ENCODE measurements around the gene HSPB2.
A peak's percentile ranks its signal among the peaks of the same experiment; 100 is the strongest.
"Not testable (repeated sequence)": the region's sequence is repeated elsewhere in the genome, so short reads cannot be mapped to it uniquely, and the experiment has no call there.

HSPB2 gene

GRCh38 chr11:111912535-111912934 is at the start of gene HSPB2:
HSPB2 (plus strand) TSS chr11:111912734; CDS start chr11:111912830, 96 bp downstream.
- DNase-seq = no peak

GRCh38 chr11:111870113-111870512 is 42.4 kb upstream of the HSPB2 start:
- no peak for DNase-seq

DNA sequence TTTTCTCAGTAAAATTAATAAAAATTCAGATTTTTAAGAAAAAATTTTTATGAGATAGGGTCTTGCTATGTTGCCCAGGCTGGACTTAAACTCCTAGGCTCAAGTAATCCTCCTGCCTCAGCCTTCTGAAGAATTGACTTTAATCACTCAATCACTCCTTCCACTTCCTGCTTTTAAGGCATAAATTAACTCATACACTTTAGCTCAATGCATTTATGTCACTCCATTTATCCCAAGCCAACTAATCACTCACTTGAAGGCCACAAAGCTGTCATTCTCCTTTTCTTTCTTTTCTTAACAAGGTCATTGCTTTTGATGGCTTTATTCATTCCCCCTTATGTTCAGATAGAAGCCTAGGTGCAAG is 42.0 kb upstream of the HSPB2 start:
- DNase-seq = no peak

DNA sequence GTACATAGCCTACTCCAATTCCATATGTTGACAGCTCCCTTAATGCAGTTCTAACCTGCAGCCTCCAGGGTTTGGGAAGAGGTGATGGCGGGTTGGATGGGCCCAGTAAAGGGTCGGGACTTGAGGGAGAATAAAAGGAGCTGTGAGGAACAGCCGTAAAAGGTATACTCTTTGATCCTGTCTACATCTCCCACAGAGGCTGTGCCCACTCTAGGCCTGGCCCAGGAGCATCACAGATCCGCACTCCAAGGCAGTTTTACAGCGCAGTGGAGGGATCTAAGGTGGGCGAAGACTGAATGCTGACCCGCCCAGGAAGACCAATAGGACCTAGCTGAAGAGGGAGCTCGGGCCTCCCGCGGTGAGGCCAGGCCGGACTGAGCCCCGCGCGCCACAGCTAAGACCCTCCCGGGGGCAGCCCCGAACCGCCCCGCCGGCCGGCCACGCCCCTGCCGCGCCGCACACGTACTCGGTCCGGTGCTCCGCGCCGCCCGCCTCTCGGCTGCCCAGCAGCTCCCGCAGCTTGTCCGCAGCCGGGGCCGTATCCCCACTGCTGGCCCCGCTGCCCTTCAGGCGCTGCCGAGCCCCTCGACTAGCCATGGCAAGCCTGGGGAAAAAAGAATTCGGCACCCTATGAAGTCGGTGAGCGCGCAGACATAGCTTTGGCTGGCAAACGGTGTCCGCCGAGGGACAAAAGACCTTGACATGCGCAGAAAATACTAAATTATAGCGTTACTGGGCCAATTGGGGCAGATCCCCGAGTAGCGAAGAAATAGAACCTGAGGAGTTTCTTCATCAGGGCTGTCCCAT is 41.4 kb upstream of the HSPB2 start, which contains the start of gene ALG9:
TSS of gene ALG9 (minus strand) at position 696 of the 807 bp plus-strand sequence. CDS start at position 597, 99 bp downstream.
- peak; percentile 91 for DNase-seq

DNA sequence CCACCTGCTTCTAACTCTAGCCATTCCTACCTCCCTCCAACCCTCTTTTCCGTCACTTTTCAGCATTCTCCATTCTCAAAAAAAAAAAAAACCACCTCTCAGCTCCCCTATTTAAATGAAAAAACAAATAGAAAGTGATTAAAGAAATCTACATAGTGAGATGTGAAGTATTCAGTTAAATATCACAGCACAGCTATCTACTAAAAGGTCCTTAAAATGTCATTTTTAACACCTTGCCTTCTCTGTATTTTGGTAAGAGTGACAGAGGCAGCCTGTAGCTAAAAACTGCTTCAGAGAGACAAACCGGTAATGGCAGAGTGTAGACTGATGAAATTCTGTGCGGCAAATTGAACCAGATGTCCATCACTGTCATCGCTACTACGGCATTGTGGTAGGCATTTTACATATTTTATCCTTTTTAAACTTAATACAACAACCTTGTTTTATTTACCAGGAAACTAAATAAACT is 40.8 kb upstream of the HSPB2 start:
- DNase-seq = no peak

GRCh38 chr11:111878385-111878848 is 34.1 kb upstream of the HSPB2 start:
- DNase-seq = peak; percentile 87

DNA sequence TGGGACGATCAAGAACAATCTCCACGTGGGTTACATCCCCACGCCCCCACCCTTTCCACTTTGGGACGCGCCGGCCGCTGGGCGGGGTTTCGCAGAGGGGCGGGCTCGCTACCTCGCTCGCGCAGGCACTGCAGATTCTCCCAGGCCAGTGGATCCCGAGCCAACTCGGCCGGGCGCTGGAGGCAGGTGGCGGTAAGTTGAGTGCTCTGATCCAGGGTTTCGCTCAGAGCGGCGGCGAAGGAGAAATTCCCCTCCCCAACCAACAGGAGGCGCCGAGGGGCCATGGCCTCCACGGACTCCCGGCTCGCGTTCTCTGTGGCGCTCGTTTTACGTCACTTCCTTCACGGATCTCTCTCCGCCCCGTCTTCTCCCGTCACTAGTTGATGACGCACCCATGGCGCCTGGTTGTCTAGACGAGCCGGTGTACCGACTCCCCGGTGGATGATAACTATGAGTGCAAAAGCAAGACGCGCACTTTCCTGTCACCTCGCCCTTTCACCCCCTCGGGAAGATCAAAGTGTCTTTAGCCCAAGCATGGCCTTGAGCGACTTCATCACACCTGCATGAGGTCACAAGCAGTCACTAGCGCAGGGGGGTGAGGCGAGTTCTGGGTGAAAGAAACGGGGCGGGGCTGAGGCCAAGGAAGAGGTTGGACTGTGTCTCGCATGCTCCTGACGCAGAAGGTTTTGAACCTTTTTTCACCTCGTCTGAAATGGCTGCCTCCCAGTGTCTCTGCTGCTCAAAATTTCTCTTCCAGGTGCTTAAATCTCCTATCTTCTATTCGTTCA is 33.5 kb upstream of the HSPB2 start, which contains the start of the genes CFAP68 and FDXACB1:
TSS of gene CFAP68 (plus strand) at position 693 of the 788 bp plus-strand sequence. CDS start at position 713, 20 bp downstream.
TSS of gene FDXACB1 (minus strand) at position 317 of the 788 bp plus-strand sequence. CDS start at position 284, 33 bp downstream.
- DNase-seq = peak; percentile 100

GRCh38 chr11:111879637-111879960 is 32.9 kb upstream of the HSPB2 start:
- no peak for DNase-seq

GRCh38 chr11:111882202-111882601 is 30.3 kb upstream of the HSPB2 start:
- DNase-seq = no peak

- DNase-seq = not testable (repeated sequence)
These were observed 27.5 kb upstream of the HSPB2 start for GRCh38 chr11:111885053-111885452.

DNA sequence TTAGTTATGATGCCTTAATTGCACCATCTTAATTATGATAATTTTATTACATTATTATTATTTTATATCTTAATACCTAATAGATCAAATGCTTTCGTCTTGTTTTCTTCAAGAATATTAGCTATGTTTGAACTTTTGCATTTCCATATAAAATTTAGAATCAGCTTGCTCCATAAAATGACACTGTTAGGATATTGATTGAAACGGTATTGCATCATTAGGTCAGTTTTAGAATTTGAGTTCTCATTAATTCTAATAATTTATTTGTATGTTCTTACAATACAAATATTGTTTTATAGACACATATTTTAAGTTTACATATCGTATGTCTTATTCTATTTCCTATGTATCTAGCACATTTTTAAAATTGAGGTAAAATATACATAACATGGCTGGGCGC is 26.5 kb upstream of the HSPB2 start:
- no peak for DNase-seq

DNA sequence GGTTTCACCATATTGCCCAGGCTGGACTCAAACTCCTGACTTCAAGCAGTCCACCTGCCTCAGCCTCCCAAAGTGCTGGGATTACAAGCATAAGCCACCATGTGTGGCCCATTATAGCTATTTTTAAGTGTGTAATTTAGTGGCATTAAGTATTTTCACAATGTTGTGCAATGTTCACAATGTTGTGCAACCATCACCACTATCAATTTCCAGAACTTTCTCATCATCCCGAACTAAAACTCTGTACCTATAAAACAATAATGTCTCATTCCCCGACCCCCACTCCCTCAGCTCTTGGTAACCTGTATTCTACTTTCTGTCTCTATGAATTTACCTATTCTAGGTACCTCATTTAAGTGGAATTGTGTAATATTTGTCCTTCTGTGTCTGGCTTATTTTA is 25.7 kb upstream of the HSPB2 start:
- DNase-seq = no peak

DNA sequence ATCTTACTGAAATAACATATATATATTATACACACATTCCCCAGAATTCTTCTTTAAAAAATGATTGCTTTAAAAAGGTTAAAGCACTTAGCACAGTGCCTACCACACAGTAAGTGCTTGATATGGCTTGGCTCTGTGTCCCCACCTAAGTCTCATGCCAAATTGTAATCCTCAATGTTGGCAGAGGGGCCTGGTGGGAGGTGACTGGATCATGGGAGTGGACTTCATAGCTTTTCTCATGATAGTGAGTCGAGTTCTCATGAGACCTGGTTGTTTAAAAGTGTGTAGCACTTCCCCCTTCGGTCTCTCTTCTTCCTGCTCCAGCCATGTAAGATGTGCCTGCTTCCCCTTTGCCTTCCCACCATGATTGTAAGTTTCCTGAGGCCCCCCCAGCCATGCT is 7.1 kb upstream of the HSPB2 start:
- no peak for DNase-seq

DNA sequence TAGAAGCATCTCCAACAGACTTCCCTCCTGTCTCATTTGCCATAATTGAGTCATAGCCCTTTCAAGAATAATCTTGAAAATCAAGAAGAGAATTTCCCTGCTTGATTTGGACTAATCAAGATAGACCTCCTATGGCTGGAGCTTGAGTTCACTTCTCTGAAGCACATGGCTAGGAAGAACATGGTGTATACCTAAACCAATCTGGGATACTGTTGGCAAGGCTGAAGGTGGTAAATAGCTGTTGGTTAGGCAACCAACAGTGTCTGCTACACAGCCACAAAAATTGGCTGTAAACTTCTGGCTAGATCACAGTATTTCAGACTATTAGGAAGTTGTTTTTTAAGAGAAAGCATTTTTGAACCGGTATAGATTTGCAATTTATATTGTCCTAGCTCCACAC is 5.9 kb upstream of the HSPB2 start:
- no peak for DNase-seq

DNA sequence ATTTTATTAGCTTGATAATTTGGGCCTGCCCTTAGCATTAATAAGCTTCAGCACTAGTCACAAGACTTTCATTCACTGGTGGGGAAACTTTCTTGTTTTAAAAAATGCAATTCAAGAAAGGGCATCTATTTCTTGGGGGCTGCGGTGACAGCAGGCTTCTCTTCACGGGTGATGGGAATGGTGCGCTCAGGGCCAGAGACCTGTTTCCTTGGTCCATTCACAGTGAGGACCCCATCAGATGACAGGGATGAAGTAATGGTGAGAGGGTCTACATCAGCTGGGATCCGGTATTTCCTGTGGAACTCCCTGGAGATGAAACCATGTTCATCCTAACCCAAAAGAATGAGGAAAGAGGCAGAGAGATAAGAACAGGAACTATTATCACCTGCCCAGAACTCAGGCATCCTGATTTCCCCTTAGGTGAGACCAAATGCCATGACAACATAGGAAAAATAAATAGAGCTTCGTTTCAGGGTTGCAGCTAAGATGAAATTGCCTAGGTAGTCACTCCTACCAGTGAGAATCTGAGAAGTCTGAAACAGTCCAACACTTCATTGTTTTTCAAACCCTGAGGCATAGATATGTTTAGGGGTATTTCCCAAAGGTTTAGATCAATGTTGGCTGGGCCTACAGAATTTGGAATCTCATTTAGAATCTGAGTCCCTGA is 3.8 kb upstream of the HSPB2 start:
- DNase-seq = no peak

DNA sequence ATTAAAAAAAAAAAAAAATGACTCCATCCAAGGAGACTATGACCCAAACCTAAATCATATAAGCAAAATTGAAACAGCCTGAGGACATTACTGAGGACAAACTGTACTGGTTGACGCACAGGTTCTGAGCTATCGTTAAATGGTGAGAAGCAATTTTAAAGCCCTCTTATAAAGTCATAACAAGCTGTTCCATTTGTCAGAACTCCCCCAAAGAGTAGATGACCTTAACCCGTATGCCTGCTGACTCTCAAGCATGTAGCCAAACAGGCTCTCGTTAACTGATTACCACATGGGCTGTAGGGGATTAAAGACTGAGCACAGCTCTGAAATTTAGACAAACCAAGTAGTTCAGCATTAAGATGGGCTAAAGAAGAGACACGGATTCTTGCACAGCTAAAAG is 3.2 kb upstream of the HSPB2 start:
- DNase-seq = no peak

- no peak for DNase-seq
These were observed 1.6 kb upstream of the HSPB2 start for GRCh38 chr11:111910676-111911562.

- DNase-seq = no peak
These were observed 752 bp upstream of the HSPB2 start, which contains the start of gene CRYAB for GRCh38 chr11:111911563-111912401. CRYAB (minus strand) TSS chr11:111911770; CDS start chr11:111911724, 46 bp downstream.

GRCh38 chr11:111913031-111913861 is 712 bp downstream of the HSPB2 start:
- DNase-seq = no peak

- DNase-seq = no peak
These were observed 1.5 kb downstream of the HSPB2 start for GRCh38 chr11:111913997-111914396.
